Measurements from ENCODE around the gene HIRA.

HIRA gene

GRCh38 chr22:19419464-19420178, 11.9 kb downstream of the HIRA start:
- no peaks in the 10 kb centered on the region for H3K27me3 Mint-ChIP-seq
- no peak overlapping the region for H3K4me3 Mint-ChIP-seq
- peaks cover 16 to 35% of the 10 kb centered on the region in 2 donors for H3K36me3 Mint-ChIP-seq
- ATAC-seq (replicated peaks) (peak; percentile 77 to 94), DNase-seq (no peak)
- peak overlapping the region; percentile 15 for H3K27ac Mint-ChIP-seq
- peaks cover 0 to 2% of the 10 kb centered on the region in 2 donors for H3K9me3 Mint-ChIP-seq
- peaks cover 36 to 54% of the 10 kb centered on the region in 2 donors for H3K4me1 Mint-ChIP-seq

- H3K4me1 Mint-ChIP-seq, result peaks cover 36 to 50% of the 10 kb centered on the region in 2 donors
- H3K27ac Mint-ChIP-seq, result peak overlapping the region; percentile 4
- DNase-seq, result no peak
- ATAC-seq (replicated peaks), result peak; percentile 62 to 67
- H3K27me3 Mint-ChIP-seq, result no peaks in the 10 kb centered on the region
- H3K9me3 Mint-ChIP-seq, result peaks cover 0 to 2% of the 10 kb centered on the region in 2 donors
- H3K36me3 Mint-ChIP-seq, result peaks cover 18 to 38% of the 10 kb centered on the region in 2 donors
- no peak overlapping the region for H3K4me3 Mint-ChIP-seq
These were observed 12.5 kb downstream of the HIRA start for GRCh38 chr22:19419086-19419463.

- Mint-ChIP-seq H3K4me3 (no peak overlapping the region), H3K9me3 (peaks cover 0 to 2% of the 10 kb centered on the region in 2 donors), H3K4me1 (peaks cover 13 to 18% of the 10 kb centered on the region in 2 donors), H3K36me3 (peaks cover 24 to 31% of the 10 kb centered on the region in 2 donors), H3K27me3 (no peaks in the 10 kb centered on the region), H3K27ac (no peak overlapping the region)
- DNase-seq (no peak), ATAC-seq (replicated peaks) (no peak)
These were observed 18.6 kb downstream of the HIRA start for GRCh38 chr22:19412923-19413322.

- H3K4me3 Mint-ChIP-seq, result no peak overlapping the region
- H3K36me3 Mint-ChIP-seq, result peaks cover 20 to 32% of the 10 kb centered on the region in 2 donors
- H3K27ac Mint-ChIP-seq, result no peak overlapping the region
- H3K27me3 Mint-ChIP-seq, result no peaks in the 10 kb centered on the region
- DNase-seq (no peak), ATAC-seq (replicated peaks) (no peak)
- peaks cover 13 to 18% of the 10 kb centered on the region in 2 donors for H3K4me1 Mint-ChIP-seq
- H3K9me3 Mint-ChIP-seq, result no peaks in the 10 kb centered on the region
These were observed 19.1 kb downstream of the HIRA start for GRCh38 chr22:19412478-19412877.

GRCh38 chr22:19411690-19412045, 19.9 kb downstream of the HIRA start:
- H3K4me3 Mint-ChIP-seq, result no peak overlapping the region

GRCh38 chr22:19410941-19411689, 20.4 kb downstream of the HIRA start:
- Mint-ChIP-seq H3K4me3 (no peak overlapping the region), H3K27me3 (no peaks in the 10 kb centered on the region), H3K4me1 (peaks cover 11 to 18% of the 10 kb centered on the region in 2 donors), H3K36me3 (peaks cover 13 to 37% of the 10 kb centered on the region in 2 donors), H3K27ac (no peak overlapping the region), H3K9me3 (no peaks in the 10 kb centered on the region)
- DNase-seq (no peak), ATAC-seq (replicated peaks) (no peak)

More at GRCh38 chr22:19411690-19412045, 19.9 kb downstream of the HIRA start:
- H3K9me3 Mint-ChIP-seq, result no peaks in the 10 kb centered on the region
- DNase-seq, result no peak
- ATAC-seq (replicated peaks), result no peak
- H3K4me1 Mint-ChIP-seq, result peaks cover 11 to 18% of the 10 kb centered on the region in 2 donors
- H3K36me3 Mint-ChIP-seq, result peaks cover 16 to 35% of the 10 kb centered on the region in 2 donors
- H3K27ac Mint-ChIP-seq, result no peak overlapping the region
- H3K27me3 Mint-ChIP-seq, result no peaks in the 10 kb centered on the region

GRCh38 chr22:19407649-19408606, 23.6 kb downstream of the HIRA start:
- Mint-ChIP-seq H3K4me1 (peaks cover 14 to 29% of the 10 kb centered on the region in 2 donors), H3K9me3 (no peaks in the 10 kb centered on the region), H3K27me3 (no peaks in the 10 kb centered on the region), H3K4me3 (no peak overlapping the region), H3K27ac (no peak overlapping the region), H3K36me3 (peaks cover 29 to 47% of the 10 kb centered on the region in 2 donors)
- DNase-seq (no peak), ATAC-seq (replicated peaks) (no peak)

GRCh38 chr22:19406846-19407245, 24.7 kb downstream of the HIRA start:
- no peaks in the 10 kb centered on the region for H3K9me3 Mint-ChIP-seq
- H3K4me3 Mint-ChIP-seq, result no peak overlapping the region
- no peak overlapping the region for H3K27ac Mint-ChIP-seq
- no peak for DNase-seq
- ATAC-seq (replicated peaks), result no peak
- no peaks in the 10 kb centered on the region for H3K27me3 Mint-ChIP-seq
- H3K36me3 Mint-ChIP-seq, result peaks cover 29 to 50% of the 10 kb centered on the region in 2 donors
- H3K4me1 Mint-ChIP-seq, result peaks cover 8 to 24% of the 10 kb centered on the region in 2 donors

- Mint-ChIP-seq H3K9me3 (no peaks in the 10 kb centered on the region), H3K27me3 (no peaks in the 10 kb centered on the region), H3K27ac (no peak overlapping the region), H3K36me3 (peaks cover 33 to 52% of the 10 kb centered on the region in 2 donors), H3K4me3 (no peak overlapping the region), H3K4me1 (peaks cover 8 to 19% of the 10 kb centered on the region in 2 donors)
- DNase-seq, result no peak
- no peak for ATAC-seq (replicated peaks)
These were observed 25.2 kb downstream of the HIRA start for GRCh38 chr22:19406281-19406811.

GRCh38 chr22:19405652-19406051, 25.9 kb downstream of the HIRA start:
- Mint-ChIP-seq H3K27me3 (no peaks in the 10 kb centered on the region), H3K36me3 (peaks cover 36 to 59% of the 10 kb centered on the region in 2 donors), H3K4me1 (peaks cover 8 to 19% of the 10 kb centered on the region in 2 donors), H3K27ac (no peak overlapping the region), H3K9me3 (no peaks in the 10 kb centered on the region), H3K4me3 (no peak overlapping the region)
- no peak for ATAC-seq (replicated peaks)
- DNase-seq, result no peak

GRCh38 chr22:19405133-19405532, 26.4 kb downstream of the HIRA start:
- DNase-seq, result no peak
- no peak for ATAC-seq (replicated peaks)
- Mint-ChIP-seq H3K27ac (no peak overlapping the region), H3K4me3 (no peak overlapping the region), H3K9me3 (no peaks in the 10 kb centered on the region), H3K27me3 (no peaks in the 10 kb centered on the region), H3K4me1 (peaks cover 8 to 19% of the 10 kb centered on the region in 2 donors), H3K36me3 (peaks cover 42 to 64% of the 10 kb centered on the region in 2 donors)

GRCh38 chr22:19404676-19405075, 26.9 kb downstream of the HIRA start:
- H3K4me1 Mint-ChIP-seq, result peaks cover 8 to 19% of the 10 kb centered on the region in 2 donors
- H3K27ac Mint-ChIP-seq, result no peak overlapping the region
- H3K36me3 Mint-ChIP-seq, result peaks cover 41 to 62% of the 10 kb centered on the region in 2 donors
- DNase-seq, result no peak
- no peaks in the 10 kb centered on the region for H3K9me3 Mint-ChIP-seq
- no peaks in the 10 kb centered on the region for H3K27me3 Mint-ChIP-seq
- no peak for ATAC-seq (replicated peaks)
- no peak overlapping the region for H3K4me3 Mint-ChIP-seq

GRCh38 chr22:19402642-19403191, 28.8 kb downstream of the HIRA start:
- Mint-ChIP-seq H3K27me3 (no peaks in the 10 kb centered on the region), H3K4me1 (peaks cover 8 to 19% of the 10 kb centered on the region in 2 donors), H3K9me3 (no peaks in the 10 kb centered on the region), H3K27ac (no peak overlapping the region), H3K36me3 (peaks cover 43 to 67% of the 10 kb centered on the region in 2 donors), H3K4me3 (no peak overlapping the region)
- ATAC-seq (replicated peaks), result no peak
- DNase-seq, result no peak
